Measurements from ENCODE around the gene USP25. TPM values are rescaled to one million over a fixed set of nuclear protein-coding genes. Genes with fewer than 3 reads are reported as not detected.
A peak's percentile ranks its signal among the peaks of the same experiment; 100 is the strongest.

Gene USP25
- total RNA-seq, 1 donor from 2014 or later = 53.2 TPM

DNA sequence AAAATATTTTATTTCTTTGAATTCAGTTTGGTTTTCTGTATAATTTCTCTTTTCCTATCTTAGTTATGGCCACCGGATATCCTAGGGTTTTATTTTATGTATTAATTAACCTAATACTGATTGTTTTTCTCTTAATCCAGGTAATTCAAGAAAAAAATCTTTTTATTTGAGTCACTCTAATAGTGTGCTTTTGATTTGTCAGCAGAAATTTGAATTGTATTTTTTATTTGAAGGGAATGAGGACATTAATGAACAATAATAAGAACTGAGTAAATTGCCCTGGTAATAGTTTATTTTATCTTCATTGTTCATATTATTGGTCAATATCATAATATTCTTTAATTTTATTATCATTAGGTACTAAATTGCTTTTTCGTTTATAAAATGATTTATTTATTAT, 120.1 kb downstream of the USP25 start:
- Histone ChIP-seq H3K9me3 (replicated peaks) (no peaks in the 10 kb centered on the region), H3K4me1 (no peaks in the 10 kb centered on the region), H3K27ac (replicated peaks) (no peak overlapping the region), H3K36me3 (peaks cover 8% of the 10 kb centered on the region), H3K4me3 (no peak overlapping the region), H3K27me3 (ENCODE audit: low read depth) (no peaks in the 10 kb centered on the region)
- no peak for DNase-seq
- TF ChIP-seq, protein P1, sequence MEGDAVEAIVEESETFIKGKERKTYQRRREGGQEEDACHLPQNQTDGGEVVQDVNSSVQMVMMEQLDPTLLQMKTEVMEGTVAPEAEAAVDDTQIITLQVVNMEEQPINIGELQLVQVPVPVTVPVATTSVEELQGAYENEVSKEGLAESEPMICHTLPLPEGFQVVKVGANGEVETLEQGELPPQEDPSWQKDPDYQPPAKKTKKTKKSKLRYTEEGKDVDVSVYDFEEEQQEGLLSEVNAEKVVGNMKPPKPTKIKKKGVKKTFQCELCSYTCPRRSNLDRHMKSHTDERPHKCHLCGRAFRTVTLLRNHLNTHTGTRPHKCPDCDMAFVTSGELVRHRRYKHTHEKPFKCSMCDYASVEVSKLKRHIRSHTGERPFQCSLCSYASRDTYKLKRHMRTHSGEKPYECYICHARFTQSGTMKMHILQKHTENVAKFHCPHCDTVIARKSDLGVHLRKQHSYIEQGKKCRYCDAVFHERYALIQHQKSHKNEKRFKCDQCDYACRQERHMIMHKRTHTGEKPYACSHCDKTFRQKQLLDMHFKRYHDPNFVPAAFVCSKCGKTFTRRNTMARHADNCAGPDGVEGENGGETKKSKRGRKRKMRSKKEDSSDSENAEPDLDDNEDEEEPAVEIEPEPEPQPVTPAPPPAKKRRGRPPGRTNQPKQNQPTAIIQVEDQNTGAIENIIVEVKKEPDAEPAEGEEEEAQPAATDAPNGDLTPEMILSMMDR (IDR thresholded peaks at IDR 0.05; ENCODE audit: borderline replicate concordance) = no peak
- intact Hi-C loops (cut with micrococcal nuclease) = no loop called here

GRCh38 chr21:15850645-15851044, 120.9 kb downstream of the USP25 start:
- Histone ChIP-seq H3K36me3 (peaks cover 8% of the 10 kb centered on the region), H3K27ac (replicated peaks) (no peak overlapping the region), H3K4me1 (no peaks in the 10 kb centered on the region), H3K9me3 (replicated peaks) (no peaks in the 10 kb centered on the region), H3K4me3 (no peak overlapping the region), H3K27me3 (ENCODE audit: low read depth) (no peaks in the 10 kb centered on the region)
- intact Hi-C loops (cut with micrococcal nuclease) = no loop called here
- TF ChIP-seq, protein P1 (IDR thresholded peaks at IDR 0.05; ENCODE audit: borderline replicate concordance) = no peak
- DNase-seq = no peak

DNA sequence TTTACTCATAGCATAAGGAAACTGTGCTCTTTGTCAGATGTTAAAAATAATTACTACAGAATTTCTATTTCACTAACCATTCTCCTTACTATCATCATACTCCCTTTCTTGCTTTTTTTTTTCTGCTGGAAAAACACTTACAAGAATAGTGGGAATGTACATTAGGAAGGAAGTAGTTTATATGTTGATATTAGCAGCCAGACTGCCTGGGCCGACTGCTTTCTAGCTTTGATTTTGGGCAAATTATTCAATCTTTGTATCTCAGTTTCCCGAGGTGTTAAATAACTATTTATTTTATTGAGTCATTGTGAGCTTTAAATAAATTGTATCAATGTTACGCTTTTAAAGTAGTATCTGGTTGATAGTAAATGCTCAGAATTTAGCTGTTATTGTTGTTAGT, 122.4 kb downstream of the USP25 start:
- TF ChIP-seq, protein P1 (IDR thresholded peaks at IDR 0.05; ENCODE audit: borderline replicate concordance) = no peak
- intact Hi-C loops (cut with micrococcal nuclease) = no loop called here
- Histone ChIP-seq H3K4me1 (no peaks in the 10 kb centered on the region), H3K27me3 (ENCODE audit: low read depth) (no peaks in the 10 kb centered on the region), H3K4me3 (no peak overlapping the region), H3K9me3 (replicated peaks) (no peaks in the 10 kb centered on the region), H3K27ac (replicated peaks) (no peak overlapping the region), H3K36me3 (peaks cover 8% of the 10 kb centered on the region)
- no peak for DNase-seq

- H3K9me3 ChIP-seq (replicated peaks) = no peaks in the 10 kb centered on the region
- TF ChIP-seq, protein P1 (IDR thresholded peaks at IDR 0.05; ENCODE audit: borderline replicate concordance) = no peak
- H3K4me3 ChIP-seq = no peak overlapping the region
- H3K36me3 ChIP-seq = peaks cover 7% of the 10 kb centered on the region
- H3K27me3 ChIP-seq (ENCODE audit: low read depth) = no peaks in the 10 kb centered on the region
- no peaks in the 10 kb centered on the region for H3K4me1 ChIP-seq
- intact Hi-C loops (cut with micrococcal nuclease) = no loop called here
- no peak overlapping the region for H3K27ac ChIP-seq (replicated peaks)
- DNase-seq = no peak
Measured at GRCh38 chr21:15853126-15853525, 123.3 kb downstream of the USP25 start.

GRCh38 chr21:15856813-15857212, 127.0 kb downstream of the USP25 start:
- H3K27ac ChIP-seq (replicated peaks) = no peak overlapping the region
- no peak for DNase-seq
- intact Hi-C loops (cut with micrococcal nuclease) = no loop called here
- no peaks in the 10 kb centered on the region for H3K27me3 ChIP-seq (ENCODE audit: low read depth)
- TF ChIP-seq, protein P1 (IDR thresholded peaks at IDR 0.05; ENCODE audit: borderline replicate concordance) = no peak
- H3K4me1 ChIP-seq = no peaks in the 10 kb centered on the region
- no peaks in the 10 kb centered on the region for H3K9me3 ChIP-seq (replicated peaks)
- peaks cover 5% of the 10 kb centered on the region for H3K36me3 ChIP-seq
- H3K4me3 ChIP-seq = no peak overlapping the region

DNA sequence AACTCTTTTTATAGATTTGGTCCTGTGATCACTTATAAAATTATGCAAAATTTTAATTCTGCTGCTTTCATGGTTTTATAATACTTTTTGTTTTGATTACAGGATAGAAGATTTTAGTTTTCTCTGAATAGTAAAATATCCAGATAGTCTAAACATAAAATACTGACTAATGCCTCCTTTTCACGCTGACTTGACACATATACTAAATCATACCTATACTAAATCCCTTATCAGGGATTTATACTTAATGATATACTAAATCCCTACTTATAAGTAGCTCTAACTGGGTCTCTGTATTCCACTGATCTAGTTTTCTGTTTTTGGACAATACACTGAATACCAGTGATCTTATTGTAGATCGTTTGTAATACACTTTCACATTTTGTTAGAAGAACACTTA, 128.0 kb downstream of the USP25 start:
- Histone ChIP-seq H3K36me3 (peaks cover 5% of the 10 kb centered on the region), H3K27me3 (ENCODE audit: low read depth) (no peaks in the 10 kb centered on the region), H3K27ac (replicated peaks) (peak overlapping the region; percentile 29), H3K4me3 (no peak overlapping the region), H3K9me3 (replicated peaks) (no peaks in the 10 kb centered on the region), H3K4me1 (no peaks in the 10 kb centered on the region)
- intact Hi-C loops (cut with micrococcal nuclease) = no loop called here
- TF ChIP-seq, protein P1 (IDR thresholded peaks at IDR 0.05; ENCODE audit: borderline replicate concordance) = no peak
- DNase-seq = no peak

Data from left ventricle myocardium inferior (tissue), 1 donor.